ENCODE data around the gene EPB41L5.
"Not testable (repeated sequence)": the region's sequence is repeated elsewhere in the genome, so short reads cannot be mapped to it uniquely, and the experiment has no call there.

The EPB41L5 gene

GRCh38 chr2:120012771-120013596 is at the start of gene EPB41L5:
TSS of gene EPB41L5 (plus strand) at chr2:120013077. CDS start at chr2:120019085, 6,008 bp downstream.
- DNase-seq, result peak; percentile 86

- no peak for DNase-seq
Measured at GRCh38 chr2:119981896-119982295, 31.0 kb upstream of the EPB41L5 start.

GRCh38 chr2:119982506-119982905 is 30.4 kb upstream of the EPB41L5 start:
- DNase-seq, result no peak

- no peak for DNase-seq
Measured at GRCh38 chr2:119983108-119983507, 29.8 kb upstream of the EPB41L5 start.

- no peak for DNase-seq
Measured at GRCh38 chr2:119996148-119996547, 16.7 kb upstream of the EPB41L5 start.

- DNase-seq, result not testable (repeated sequence)
Measured at GRCh38 chr2:119996896-119997891, 15.7 kb upstream of the EPB41L5 start.

GRCh38 chr2:120001471-120001870 is 11.4 kb upstream of the EPB41L5 start:
- no peak for DNase-seq

- DNase-seq, result no peak
Measured at GRCh38 chr2:120004254-120004653, 8.6 kb upstream of the EPB41L5 start.

GRCh38 chr2:120005834-120006521 is 6.9 kb upstream of the EPB41L5 start:
- DNase-seq, result no peak

GRCh38 chr2:120007851-120008250 is 5.0 kb upstream of the EPB41L5 start:
- no peak for DNase-seq

- peak; percentile 70 for DNase-seq
Measured at GRCh38 chr2:120012363-120012762, 514 bp upstream of the EPB41L5 start.

- no peak for DNase-seq
Measured at GRCh38 chr2:120013597-120014223, 833 bp downstream of the EPB41L5 start.

- peak; percentile 33 for DNase-seq
Measured at GRCh38 chr2:120014226-120014980, 1.5 kb downstream of the EPB41L5 start.

- DNase-seq, result no peak
Measured at GRCh38 chr2:120016800-120017199, 3.9 kb downstream of the EPB41L5 start.

- DNase-seq, result no peak
Measured at GRCh38 chr2:120017201-120017600, 4.3 kb downstream of the EPB41L5 start.

- no peak for DNase-seq
Measured at GRCh38 chr2:120018549-120018948, 5.7 kb downstream of the EPB41L5 start.

- DNase-seq, result no peak
Measured at GRCh38 chr2:120020554-120020953, 7.7 kb downstream of the EPB41L5 start.

GRCh38 chr2:120022505-120022904 is 9.6 kb downstream of the EPB41L5 start:
- DNase-seq, result not testable (repeated sequence)

- DNase-seq, result no peak
Measured at GRCh38 chr2:120026890-120027289, 14.0 kb downstream of the EPB41L5 start.

GRCh38 chr2:120028795-120029194 is 15.9 kb downstream of the EPB41L5 start:
- no peak for DNase-seq

Measured in DMS79 treated with DMSO at 0.1 percent for 48 hours (cell line).